Measurements from ENCODE around the gene ETS2.

DNA sequence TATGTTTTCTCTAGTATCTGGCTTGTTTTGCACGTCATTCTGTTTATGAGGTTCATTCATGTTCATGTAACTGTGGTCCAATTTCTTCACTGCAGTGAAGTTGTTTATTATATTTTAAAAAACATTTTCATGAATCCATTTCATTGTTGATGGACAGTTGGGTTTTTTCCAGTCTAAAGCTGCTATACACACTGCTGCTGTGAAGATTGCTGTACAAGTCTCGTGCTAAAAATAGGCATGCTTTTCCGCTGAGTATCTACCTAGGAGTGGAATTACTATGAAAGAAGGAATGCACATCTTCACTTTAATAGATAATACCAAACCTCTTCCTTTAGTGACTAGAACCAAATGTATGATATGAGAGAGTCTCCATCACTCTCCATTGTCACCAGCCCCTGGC, 49.0 kb upstream of the ETS2 start:
- TF ChIP-seq, protein P1, sequence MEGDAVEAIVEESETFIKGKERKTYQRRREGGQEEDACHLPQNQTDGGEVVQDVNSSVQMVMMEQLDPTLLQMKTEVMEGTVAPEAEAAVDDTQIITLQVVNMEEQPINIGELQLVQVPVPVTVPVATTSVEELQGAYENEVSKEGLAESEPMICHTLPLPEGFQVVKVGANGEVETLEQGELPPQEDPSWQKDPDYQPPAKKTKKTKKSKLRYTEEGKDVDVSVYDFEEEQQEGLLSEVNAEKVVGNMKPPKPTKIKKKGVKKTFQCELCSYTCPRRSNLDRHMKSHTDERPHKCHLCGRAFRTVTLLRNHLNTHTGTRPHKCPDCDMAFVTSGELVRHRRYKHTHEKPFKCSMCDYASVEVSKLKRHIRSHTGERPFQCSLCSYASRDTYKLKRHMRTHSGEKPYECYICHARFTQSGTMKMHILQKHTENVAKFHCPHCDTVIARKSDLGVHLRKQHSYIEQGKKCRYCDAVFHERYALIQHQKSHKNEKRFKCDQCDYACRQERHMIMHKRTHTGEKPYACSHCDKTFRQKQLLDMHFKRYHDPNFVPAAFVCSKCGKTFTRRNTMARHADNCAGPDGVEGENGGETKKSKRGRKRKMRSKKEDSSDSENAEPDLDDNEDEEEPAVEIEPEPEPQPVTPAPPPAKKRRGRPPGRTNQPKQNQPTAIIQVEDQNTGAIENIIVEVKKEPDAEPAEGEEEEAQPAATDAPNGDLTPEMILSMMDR (conservative IDR thresholded peaks at IDR 0.05; ENCODE audit: low read depth in 2 of 2) = no peak
- TF ChIP-seq EZH2phosphoT487 (IDR thresholded peaks at IDR 0.05; ENCODE audit: unreplicated experiment) (no peak), JUNB (IDR thresholded peaks at IDR 0.05; ENCODE audit: unreplicated experiment) (no peak), EZH2 (IDR thresholded peaks at IDR 0.05; ENCODE audit: low read depth, unreplicated experiment) (no peak), POLR2AphosphoS5 (IDR thresholded peaks at IDR 0.05; ENCODE audit: low read depth) (no peak), CREB1 (CRISPR knock-in tag; IDR thresholded peaks at IDR 0.05; ENCODE audit: low read depth) (no peak), ZNF331 (CRISPR knock-in tag; IDR thresholded peaks at IDR 0.05; ENCODE audit: low read depth) (no peak)
- TF ChIP-seq, protein P2, sequence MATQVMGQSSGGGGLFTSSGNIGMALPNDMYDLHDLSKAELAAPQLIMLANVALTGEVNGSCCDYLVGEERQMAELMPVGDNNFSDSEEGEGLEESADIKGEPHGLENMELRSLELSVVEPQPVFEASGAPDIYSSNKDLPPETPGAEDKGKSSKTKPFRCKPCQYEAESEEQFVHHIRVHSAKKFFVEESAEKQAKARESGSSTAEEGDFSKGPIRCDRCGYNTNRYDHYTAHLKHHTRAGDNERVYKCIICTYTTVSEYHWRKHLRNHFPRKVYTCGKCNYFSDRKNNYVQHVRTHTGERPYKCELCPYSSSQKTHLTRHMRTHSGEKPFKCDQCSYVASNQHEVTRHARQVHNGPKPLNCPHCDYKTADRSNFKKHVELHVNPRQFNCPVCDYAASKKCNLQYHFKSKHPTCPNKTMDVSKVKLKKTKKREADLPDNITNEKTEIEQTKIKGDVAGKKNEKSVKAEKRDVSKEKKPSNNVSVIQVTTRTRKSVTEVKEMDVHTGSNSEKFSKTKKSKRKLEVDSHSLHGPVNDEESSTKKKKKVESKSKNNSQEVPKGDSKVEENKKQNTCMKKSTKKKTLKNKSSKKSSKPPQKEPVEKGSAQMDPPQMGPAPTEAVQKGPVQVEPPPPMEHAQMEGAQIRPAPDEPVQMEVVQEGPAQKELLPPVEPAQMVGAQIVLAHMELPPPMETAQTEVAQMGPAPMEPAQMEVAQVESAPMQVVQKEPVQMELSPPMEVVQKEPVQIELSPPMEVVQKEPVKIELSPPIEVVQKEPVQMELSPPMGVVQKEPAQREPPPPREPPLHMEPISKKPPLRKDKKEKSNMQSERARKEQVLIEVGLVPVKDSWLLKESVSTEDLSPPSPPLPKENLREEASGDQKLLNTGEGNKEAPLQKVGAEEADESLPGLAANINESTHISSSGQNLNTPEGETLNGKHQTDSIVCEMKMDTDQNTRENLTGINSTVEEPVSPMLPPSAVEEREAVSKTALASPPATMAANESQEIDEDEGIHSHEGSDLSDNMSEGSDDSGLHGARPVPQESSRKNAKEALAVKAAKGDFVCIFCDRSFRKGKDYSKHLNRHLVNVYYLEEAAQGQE (IDR thresholded peaks at IDR 0.05; ENCODE audit: unreplicated experiment) = no peak
- TF ChIP-seq, protein P3, sequence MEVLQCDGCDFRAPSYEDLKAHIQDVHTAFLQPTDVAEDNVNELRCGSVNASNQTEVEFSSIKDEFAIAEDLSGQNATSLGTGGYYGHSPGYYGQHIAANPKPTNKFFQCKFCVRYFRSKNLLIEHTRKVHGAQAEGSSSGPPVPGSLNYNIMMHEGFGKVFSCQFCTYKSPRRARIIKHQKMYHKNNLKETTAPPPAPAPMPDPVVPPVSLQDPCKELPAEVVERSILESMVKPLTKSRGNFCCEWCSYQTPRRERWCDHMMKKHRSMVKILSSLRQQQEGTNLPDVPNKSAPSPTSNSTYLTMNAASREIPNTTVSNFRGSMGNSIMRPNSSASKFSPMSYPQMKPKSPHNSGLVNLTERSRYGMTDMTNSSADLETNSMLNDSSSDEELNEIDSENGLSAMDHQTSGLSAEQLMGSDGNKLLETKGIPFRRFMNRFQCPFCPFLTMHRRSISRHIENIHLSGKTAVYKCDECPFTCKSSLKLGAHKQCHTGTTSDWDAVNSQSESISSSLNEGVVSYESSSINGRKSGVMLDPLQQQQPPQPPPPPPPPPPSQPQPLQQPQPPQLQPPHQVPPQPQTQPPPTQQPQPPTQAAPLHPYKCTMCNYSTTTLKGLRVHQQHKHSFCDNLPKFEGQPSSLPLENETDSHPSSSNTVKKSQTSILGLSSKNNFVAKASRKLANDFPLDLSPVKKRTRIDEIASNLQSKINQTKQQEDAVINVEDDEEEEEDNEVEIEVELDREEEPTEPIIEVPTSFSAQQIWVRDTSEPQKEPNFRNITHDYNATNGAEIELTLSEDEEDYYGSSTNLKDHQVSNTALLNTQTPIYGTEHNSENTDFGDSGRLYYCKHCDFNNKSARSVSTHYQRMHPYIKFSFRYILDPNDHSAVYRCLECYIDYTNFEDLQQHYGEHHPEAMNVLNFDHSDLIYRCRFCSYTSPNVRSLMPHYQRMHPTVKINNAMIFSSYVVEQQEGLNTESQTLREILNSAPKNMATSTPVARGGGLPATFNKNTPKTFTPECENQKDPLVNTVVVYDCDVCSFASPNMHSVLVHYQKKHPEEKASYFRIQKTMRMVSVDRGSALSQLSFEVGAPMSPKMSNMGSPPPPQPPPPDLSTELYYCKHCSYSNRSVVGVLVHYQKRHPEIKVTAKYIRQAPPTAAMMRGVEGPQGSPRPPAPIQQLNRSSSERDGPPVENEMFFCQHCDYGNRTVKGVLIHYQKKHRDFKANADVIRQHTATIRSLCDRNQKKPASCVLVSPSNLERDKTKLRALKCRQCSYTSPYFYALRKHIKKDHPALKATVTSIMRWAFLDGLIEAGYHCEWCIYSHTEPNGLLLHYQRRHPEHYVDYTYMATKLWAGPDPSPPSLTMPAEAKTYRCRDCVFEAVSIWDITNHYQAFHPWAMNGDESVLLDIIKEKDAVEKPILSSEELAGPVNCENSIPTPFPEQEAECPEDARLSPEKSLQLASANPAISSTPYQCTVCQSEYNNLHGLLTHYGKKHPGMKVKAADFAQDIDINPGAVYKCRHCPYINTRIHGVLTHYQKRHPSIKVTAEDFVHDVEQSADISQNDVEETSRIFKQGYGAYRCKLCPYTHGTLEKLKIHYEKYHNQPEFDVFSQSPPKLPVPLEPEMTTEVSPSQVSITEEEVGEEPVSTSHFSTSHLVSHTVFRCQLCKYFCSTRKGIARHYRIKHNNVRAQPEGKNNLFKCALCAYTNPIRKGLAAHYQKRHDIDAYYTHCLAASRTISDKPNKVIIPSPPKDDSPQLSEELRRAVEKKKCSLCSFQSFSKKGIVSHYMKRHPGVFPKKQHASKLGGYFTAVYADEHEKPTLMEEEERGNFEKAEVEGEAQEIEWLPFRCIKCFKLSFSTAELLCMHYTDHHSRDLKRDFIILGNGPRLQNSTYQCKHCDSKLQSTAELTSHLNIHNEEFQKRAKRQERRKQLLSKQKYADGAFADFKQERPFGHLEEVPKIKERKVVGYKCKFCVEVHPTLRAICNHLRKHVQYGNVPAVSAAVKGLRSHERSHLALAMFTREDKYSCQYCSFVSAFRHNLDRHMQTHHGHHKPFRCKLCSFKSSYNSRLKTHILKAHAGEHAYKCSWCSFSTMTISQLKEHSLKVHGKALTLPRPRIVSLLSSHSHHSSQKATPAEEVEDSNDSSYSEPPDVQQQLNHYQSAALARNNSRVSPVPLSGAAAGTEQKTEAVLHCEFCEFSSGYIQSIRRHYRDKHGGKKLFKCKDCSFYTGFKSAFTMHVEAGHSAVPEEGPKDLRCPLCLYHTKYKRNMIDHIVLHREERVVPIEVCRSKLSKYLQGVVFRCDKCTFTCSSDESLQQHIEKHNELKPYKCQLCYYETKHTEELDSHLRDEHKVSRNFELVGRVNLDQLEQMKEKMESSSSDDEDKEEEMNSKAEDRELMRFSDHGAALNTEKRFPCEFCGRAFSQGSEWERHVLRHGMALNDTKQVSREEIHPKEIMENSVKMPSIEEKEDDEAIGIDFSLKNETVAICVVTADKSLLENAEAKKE (CRISPR knock-in tag; IDR thresholded peaks at IDR 0.05) = no peak

Measured in GM23338 (cell line).